Endothelial cell of umbilical vein (primary cell): ENCODE data around the gene IL12B. TPM values are rescaled to one million over a fixed set of nuclear protein-coding genes. Genes with fewer than 3 reads are reported as not detected.
"Not testable (repeated sequence)": the region's sequence is repeated elsewhere in the genome, so short reads cannot be mapped to it uniquely, and the experiment has no call there.

Experiments used
- BruUV-seq: library from RNA; stranded (reverse); fragments of 400-500 nt; replicated peaks from 2 replicates; lab custom pipeline; 2021; lab: Mats Ljungman, UMichigan
- CTCF ChIA-PET: fragments of 300-600, 350-600 bp; sonication (Branson Sonifier 250); formaldehyde crosslinking; loops from one replicate; lab custom pipeline; 2021; ENCODE audit warnings: antibody characterized with exemption, inconsistent platforms; lab: Charles Lee
- POLR2A ChIA-PET: fragments of 300-600, 350-600 bp; sonication (Branson Sonifier 250); formaldehyde crosslinking; loops from one replicate; lab custom pipeline; 2021; ENCODE audit warnings: antibody characterized with exemption, inconsistent platforms; lab: Charles Lee
- DNase-seq: peaks from one replicate; pipeline ENCODE4 v3.0.0-alpha.2; 2011; ENCODE audit warnings: low read depth, low spot score
- FAIRE-seq: peaks from 2 replicates; lab custom pipeline; 2011; peaks lifted over from hg19 to GRCh38; lab: Jason Lieb, UNC
- H2AFZ ChIP-seq: 2 replicates; pipeline ENCODE4 v1.6.0; 2012; ENCODE audit warnings: low read depth, low read length, control low read depth, inconsistent platforms
- H3K27ac ChIP-seq: 2 replicates; pipeline ENCODE4 v1.5.1; 2011; ENCODE audit warnings: low read depth, mild to moderate bottlenecking, control low read depth, low read length, moderate library complexity; ENCODE audit not compliant: insufficient read depth
- H3K27me3 ChIP-seq, 2 experiments: 2 replicates each; pipeline versions ENCODE4 v1.6.0 to v1.6.1; 2011; ENCODE audit warnings: low read length in 2 of 2, mixed read lengths in 1 of 2; ENCODE audit not compliant: control insufficient read depth in 2 of 2, insufficient read depth in 2 of 2
- H3K36me3 ChIP-seq, 2 experiments: 2 replicates in 1 of 2; 3 replicates in 1 of 2; pipeline ENCODE4 v1.5.1; 2011; ENCODE audit warnings: low read length in 2 of 2, mild to moderate bottlenecking in 1 of 2, moderate library complexity in 1 of 2; ENCODE audit not compliant: control insufficient read depth in 2 of 2, insufficient read depth in 2 of 2; ENCODE audit errors: extremely low read depth in 1 of 2
- H3K4me1 ChIP-seq: 3 replicates; pipeline ENCODE4 v1.5.1; 2011; ENCODE audit warnings: mild to moderate bottlenecking, low read length; ENCODE audit not compliant: control insufficient read depth, insufficient read depth; ENCODE audit errors: extremely low read depth
- H3K4me2 ChIP-seq: 2 replicates; pipeline ENCODE4 v1.6.1; 2011; ENCODE audit warnings: low read length, control low read depth, mixed read lengths; ENCODE audit not compliant: insufficient read depth
- H3K4me3 ChIP-seq, 3 experiments: fragments of 200-600 bp in 1 of 3; sonication (generic), shearing (Covaris generic) in 1 of 3; replicated peaks in 1 of 3; 2 replicates each; pipeline ENCODE4 v1.5.1; 2011 to 2016; ENCODE audit warnings: control low read depth in 3 of 3, low read length in 3 of 3, mild to moderate bottlenecking in 2 of 3, inconsistent platforms in 1 of 3, low read depth in 1 of 3, moderate library complexity in 1 of 3; ENCODE audit not compliant: insufficient read depth in 1 of 3
- H3K79me2 ChIP-seq: 2 replicates; pipeline ENCODE4 v1.6.0; 2012; ENCODE audit warnings: low read length, inconsistent platforms; ENCODE audit not compliant: control insufficient read depth, insufficient read depth
- H3K9ac ChIP-seq: replicated peaks from 2 replicates; pipeline ENCODE3; 2011; ENCODE audit warnings: low read length, control low read depth; ENCODE audit not compliant: insufficient read depth; ENCODE audit errors: extremely low read depth
- H3K9me1 ChIP-seq: replicated peaks from 3 replicates; pipeline ENCODE4 v1.6.0; 2011; ENCODE audit warnings: mild to moderate bottlenecking, low read length; ENCODE audit not compliant: control insufficient read depth, insufficient read depth; ENCODE audit errors: extremely low read depth
- H3K9me3 ChIP-seq: replicated peaks from 2 replicates; pipeline ENCODE4 v1.5.1; 2012; ENCODE audit warnings: low read length, inconsistent platforms; ENCODE audit not compliant: control insufficient read depth, insufficient read depth
- H4K20me1 ChIP-seq: replicated peaks from 2 replicates; pipeline ENCODE3; 2011; ENCODE audit warnings: mild to moderate bottlenecking, low read length; ENCODE audit not compliant: control insufficient read depth, insufficient read depth; ENCODE audit errors: extremely low read depth
- EZH2 ChIP-seq: IDR thresholded peaks from 2 replicates; pipeline ENCODE4 v1.6.1; 2012; ENCODE audit warnings: borderline replicate concordance, low read depth, mild to moderate bottlenecking, moderate library complexity, low read length, inconsistent platforms; ENCODE audit not compliant: severe bottlenecking
- JUN ChIP-seq: IDR thresholded peaks from 2 replicates; pipeline ENCODE4 v1.6.1; 2011; ENCODE audit warnings: borderline replicate concordance, low read depth; ENCODE audit not compliant: insufficient read length, insufficient read depth
- MAX ChIP-seq: IDR thresholded peaks from 2 replicates; pipeline ENCODE4 v1.6.1; 2011; ENCODE audit not compliant: insufficient read depth, insufficient read length
- MYC ChIP-seq: IDR thresholded peaks from one replicate; pipeline ENCODE4 v1.6.1; 2011; ENCODE audit warnings: mild to moderate bottlenecking, low read depth, low read length
- POLR2A ChIP-seq: IDR thresholded peaks from 2 replicates; pipeline ENCODE4 v1.6.1; 2012; ENCODE audit warnings: low read depth, mild to moderate bottlenecking, control low read depth, low read length
- dilution Hi-C: fragments of 300-500 bp; cut with MboI; formaldehyde crosslinking; loops from one replicate; pipeline ENCODE4 v1.15.0; 2019; ENCODE audit warnings: low sequenced_read_pairs; ENCODE audit not compliant: extremely low pct_ligation_motif_present
- intact Hi-C: fragments of 100-400 bp; cut with micrococcal nuclease; formaldehyde crosslinking; loops from one replicate; pipeline ENCODE4 v1.10.0; 2022
- polyA plus RNA-seq, 4 experiments: library from polyadenylated mRNA; depleted of rRNA in 3 of 4; stranded (reverse) in 3 of 4; unstranded in 1 of 4; fragments of >200 nt; gene quantifications; 2 replicates each; pipeline versions ENCODE4 v1.2.1 to v1.2.3, GENCODE V29; 2011 to 2012; ENCODE audit warnings: missing spikeins in 1 of 4
- total RNA-seq: library from RNA; stranded (reverse); gene quantifications from 2 replicates; pipeline ENCODE4 v1.2.3, GENCODE V29; 2021
- TF ChIP-seq, protein P1 (sequence below), 2 donors: IDR thresholded peaks; 1 replicate in 1 of 2; 2 replicates in 1 of 2; pipeline ENCODE4 v1.5.1; 2011; ENCODE audit warnings: low read length in 2 of 2, mild to moderate bottlenecking in 2 of 2, moderate library complexity in 2 of 2, control low read depth in 1 of 2, inconsistent platforms in 1 of 2, low read depth in 1 of 2; ENCODE audit not compliant: insufficient read depth in 1 of 2; ENCODE audit errors: extremely low read depth in 1 of 2

The IL12B gene
- total and polyA plus RNA-seq, 2 donors (not counting 3 experiments of a cell fraction or from before 2014, with no cell fraction given): not detected

- H3K4me3 ChIP-seq, BruUV-seq, FAIRE-seq, intact Hi-C loops, H4K20me1 ChIP-seq, H3K36me3 ChIP-seq, POLR2A ChIA-PET, H3K79me2 ChIP-seq, H3K4me1 ChIP-seq, H3K9me1 ChIP-seq, H3K27ac ChIP-seq, H3K9ac ChIP-seq, H2AFZ ChIP-seq, H3K4me2 ChIP-seq, H3K9me3 ChIP-seq, DNase-seq, dilution Hi-C loops, H3K27me3 ChIP-seq: not testable (repeated sequence)
- CTCF ChIA-PET: interaction anchor here (1.3 kb wide), 1 partner anchor 11 kb away, joined by 3 read pairs; no protein-coding TSS in a partner anchor
Observed at GRCh38 chr5:159297300-159297699, 33.0 kb downstream of the IL12B start.

DNA sequence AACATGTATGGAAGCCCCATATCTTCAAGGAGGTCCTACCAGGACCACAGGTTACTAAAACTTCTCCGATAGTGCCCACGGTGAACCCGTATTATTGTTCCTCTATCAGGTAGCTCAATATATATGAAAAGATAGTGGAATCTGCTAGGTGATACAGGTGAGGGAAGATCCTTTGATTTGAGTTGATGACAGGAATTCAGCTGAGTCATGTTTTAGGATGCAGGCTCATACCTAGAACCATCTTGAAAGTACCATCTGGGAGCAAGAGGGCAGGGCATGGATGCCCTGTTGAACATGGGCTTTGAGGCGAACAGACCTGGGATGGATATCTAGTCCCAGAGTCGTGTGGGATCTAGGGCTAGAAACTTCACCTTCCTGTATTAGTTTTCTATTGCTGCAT, 35.4 kb downstream of the IL12B start:
- Histone ChIP-seq H3K9me1 (no peaks in the 10 kb centered on the region), H3K27me3 (no peaks in the 10 kb centered on the region), H3K9ac (no peak overlapping the region), H3K4me2 (no peak overlapping the region), H3K4me3 (no peak overlapping the region), H2AFZ (no peak overlapping the region), H3K9me3 (no peaks in the 10 kb centered on the region), H3K36me3 (no peaks in the 10 kb centered on the region), H4K20me1 (no peaks in the 10 kb centered on the region), H3K4me1 (no peaks in the 10 kb centered on the region), H3K79me2 (no peaks in the 10 kb centered on the region), H3K27ac (no peak overlapping the region)
- FAIRE-seq: no peak
- no peak for DNase-seq
- no TSS peak for BruUV-seq
- POLR2A ChIA-PET: no interaction called here
- CTCF ChIA-PET: interaction anchor here (1.5 kb wide), 1 partner anchor 138 kb away, joined by 5 read pairs; no protein-coding TSS in a partner anchor
- dilution Hi-C loops (no loop called here), intact Hi-C loops (no loop called here)
- TF ChIP-seq POLR2A (no peak), JUN (no peak), EZH2 (no peak), MAX (no peak), MYC (no peak)
- TF ChIP-seq, protein P1, sequence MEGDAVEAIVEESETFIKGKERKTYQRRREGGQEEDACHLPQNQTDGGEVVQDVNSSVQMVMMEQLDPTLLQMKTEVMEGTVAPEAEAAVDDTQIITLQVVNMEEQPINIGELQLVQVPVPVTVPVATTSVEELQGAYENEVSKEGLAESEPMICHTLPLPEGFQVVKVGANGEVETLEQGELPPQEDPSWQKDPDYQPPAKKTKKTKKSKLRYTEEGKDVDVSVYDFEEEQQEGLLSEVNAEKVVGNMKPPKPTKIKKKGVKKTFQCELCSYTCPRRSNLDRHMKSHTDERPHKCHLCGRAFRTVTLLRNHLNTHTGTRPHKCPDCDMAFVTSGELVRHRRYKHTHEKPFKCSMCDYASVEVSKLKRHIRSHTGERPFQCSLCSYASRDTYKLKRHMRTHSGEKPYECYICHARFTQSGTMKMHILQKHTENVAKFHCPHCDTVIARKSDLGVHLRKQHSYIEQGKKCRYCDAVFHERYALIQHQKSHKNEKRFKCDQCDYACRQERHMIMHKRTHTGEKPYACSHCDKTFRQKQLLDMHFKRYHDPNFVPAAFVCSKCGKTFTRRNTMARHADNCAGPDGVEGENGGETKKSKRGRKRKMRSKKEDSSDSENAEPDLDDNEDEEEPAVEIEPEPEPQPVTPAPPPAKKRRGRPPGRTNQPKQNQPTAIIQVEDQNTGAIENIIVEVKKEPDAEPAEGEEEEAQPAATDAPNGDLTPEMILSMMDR (IDR thresholded peaks at IDR 0.05; ENCODE audit: extremely low read depth in 1 of 2, insufficient read depth in 1 of 2, low read depth in 1 of 2, low read length in 2 of 2): no peak
